Ecto neural progenitor cell (in vitro differentiated cells): ENCODE measurements around the gene IP6K1.
"Not testable (repeated sequence)": the region's sequence is repeated elsewhere in the genome, so short reads cannot be mapped to it uniquely, and the experiment has no call there.

Experiments used
- DNase-seq: peaks from one replicate; pipeline ENCODE4 v3.0.0-alpha.2; 2018; ENCODE audit warnings: low spot score

Gene IP6K1

GRCh38 chr3:49786357-49787181, at the start of gene IP6K1:
TSS of gene IP6K1 (minus strand) at chr3:49786542. CDS start at chr3:49748040, 38,502 bp downstream.
- DNase-seq: peak; percentile 100

DNA sequence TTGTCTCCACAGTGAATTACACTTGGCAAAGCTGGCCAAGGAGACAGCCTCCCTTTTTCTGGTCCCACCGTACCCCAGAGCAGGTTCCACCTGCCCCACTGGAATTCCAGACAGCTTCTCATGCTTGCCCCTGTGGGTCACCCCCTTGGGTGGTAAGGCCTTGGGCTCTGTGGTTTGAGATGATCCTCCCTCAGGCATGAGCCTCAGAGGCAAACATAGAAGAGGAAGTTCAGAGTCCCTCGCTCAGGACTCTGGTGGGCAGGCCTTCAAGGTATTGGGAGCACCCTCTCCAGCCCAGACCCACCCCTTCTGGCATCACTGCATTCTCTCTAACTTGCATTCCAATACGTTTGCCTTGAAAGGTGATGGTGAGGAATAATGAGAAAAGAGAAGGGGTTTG, 45.0 kb upstream of the IP6K1 start:
- no peak for DNase-seq

- no peak for DNase-seq
These were observed 39.7 kb upstream of the IP6K1 start for GRCh38 chr3:49826016-49826415.

DNA sequence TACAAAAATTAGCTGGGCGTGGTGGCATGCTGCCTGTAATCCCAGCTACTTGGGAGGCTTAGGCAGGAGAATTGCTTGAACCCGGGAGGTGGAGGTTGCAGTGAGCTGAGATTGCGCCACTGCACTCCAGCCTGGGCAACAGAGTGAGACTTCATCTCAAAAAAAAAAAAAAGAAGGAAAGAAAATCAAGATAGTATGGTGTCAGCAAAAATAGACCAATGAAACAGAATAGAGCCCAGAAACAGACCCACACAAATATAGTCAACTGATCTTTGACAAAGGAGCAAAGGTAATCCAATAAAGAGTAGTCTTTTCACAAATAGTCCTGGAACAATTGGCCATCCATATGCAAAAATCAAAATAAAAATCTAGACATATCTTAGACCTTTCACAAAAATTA, 36.8 kb upstream of the IP6K1 start:
- DNase-seq: not testable (repeated sequence)

DNA sequence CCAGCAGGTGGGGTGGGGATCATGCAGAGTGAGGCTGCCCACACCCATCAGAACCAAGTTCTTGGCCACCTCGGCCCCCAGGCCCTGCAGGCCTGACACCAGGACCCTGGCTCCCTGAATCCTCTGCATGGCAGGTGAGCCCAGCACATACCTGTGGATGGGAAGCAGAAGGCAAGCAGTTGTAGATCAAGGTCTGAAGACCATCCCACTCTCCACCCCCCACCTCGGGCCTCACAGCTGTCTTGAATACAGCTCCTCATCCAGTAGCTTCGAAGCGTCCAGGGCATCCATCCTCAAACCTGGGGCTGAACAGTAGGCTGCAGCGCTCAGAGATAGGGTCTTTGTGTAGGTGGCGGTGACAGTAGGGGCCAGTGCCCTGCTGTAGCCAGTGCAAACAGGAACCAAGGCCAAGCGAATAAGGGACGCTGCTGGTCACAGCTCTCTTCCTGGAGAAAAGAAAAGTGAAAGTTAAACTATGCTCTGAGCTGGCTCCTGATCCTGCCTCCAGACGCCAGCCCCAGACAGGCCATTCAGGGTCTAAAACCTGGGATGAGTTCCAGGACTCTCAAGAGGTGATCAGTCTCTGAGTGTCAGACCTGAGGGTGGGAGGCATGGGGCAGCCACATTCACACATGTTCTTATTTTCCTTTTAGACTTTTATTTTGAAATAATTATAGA, 27.3 kb upstream of the IP6K1 start, which contains the start of gene UBA7:
Gene UBA7, minus strand, starts transcription at position 457 of the 678 bp plus-strand sequence. Its CDS starts 166 bp downstream, at position 291.
- no peak for DNase-seq

- DNase-seq: no peak
These were observed 26.7 kb upstream of the IP6K1 start for GRCh38 chr3:49812916-49813496.

DNA sequence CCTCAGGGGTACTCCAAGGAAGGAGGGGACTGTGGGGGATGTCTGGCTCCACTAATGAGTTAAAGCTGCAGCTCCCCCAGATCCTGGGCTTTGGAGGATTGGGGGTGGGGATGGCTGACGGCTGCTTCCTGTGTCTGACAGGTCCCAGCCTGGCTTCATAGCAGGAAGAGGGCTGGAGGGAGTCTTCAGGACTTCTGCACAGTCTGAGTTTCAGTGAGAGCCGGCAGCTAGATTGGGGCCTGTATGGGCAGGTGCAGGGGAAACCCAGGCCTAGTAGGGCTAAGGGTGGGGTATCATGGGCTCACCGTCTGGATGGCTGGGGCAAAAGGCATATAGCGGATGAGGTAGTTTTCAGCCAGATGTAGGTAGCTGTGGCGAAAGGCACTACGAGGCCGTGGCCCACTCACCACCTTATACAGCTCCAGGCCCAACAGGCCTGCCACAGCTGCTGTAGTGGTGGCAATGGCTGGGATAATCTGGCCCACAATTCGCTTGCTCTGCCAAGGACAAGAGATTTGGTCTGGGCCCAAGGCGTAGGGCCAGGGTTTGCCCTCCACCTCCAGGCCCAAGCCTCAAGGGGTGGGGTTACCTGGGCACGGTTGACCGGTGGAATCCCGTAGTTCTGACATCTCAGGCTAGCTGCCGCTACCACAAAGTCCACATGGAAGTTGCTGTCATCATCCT, 21.2 kb upstream of the IP6K1 start:
- DNase-seq: no peak

- no peak for DNase-seq
These were observed 20.5 kb upstream of the IP6K1 start for GRCh38 chr3:49806850-49807249.

DNA sequence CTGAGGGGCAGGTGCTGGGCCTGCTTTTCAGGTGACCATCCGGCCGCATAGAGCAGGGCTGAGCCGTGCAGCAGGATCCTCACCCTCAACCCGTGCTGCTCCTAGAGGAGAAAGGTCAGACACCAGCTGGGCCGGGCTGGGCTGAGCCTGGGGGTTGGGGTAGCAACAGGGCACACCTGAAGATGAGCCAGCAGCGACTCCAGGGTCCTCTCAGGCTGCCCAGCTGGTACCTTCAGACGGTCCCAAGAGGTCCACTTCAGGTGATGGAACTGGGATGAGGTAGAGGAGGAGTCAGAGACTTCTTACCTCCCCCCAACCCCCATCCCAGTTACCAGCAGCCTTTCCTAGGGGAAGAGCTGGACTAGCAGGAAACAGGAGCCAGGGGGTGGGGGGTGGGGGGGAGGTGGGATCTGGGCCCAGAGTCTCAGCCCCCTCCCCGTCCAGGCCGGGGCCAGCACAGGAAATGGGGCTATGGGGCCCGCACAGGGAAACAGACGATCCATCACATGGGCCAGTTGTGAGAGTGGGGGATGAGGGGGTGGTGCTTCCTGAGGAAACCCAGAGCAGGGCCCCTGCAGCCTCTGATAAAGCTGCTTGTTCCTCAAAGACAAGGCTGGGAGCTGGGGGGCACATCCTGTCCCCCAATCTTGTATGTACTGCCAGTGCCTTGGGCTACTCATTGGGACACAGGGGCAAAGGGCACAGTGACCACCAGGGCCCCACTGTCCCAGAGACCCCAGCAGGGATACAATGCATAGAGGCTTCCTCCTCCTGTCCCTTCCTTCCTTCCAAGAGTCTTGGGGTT, 19.8 kb upstream of the IP6K1 start:
- no peak for DNase-seq

- DNase-seq: no peak
These were observed 19.0 kb upstream of the IP6K1 start for GRCh38 chr3:49805367-49805782.

- DNase-seq: peak; percentile 48
These were observed 18.0 kb upstream of the IP6K1 start for GRCh38 chr3:49804141-49805041.

GRCh38 chr3:49803465-49804140, 17.3 kb upstream of the IP6K1 start:
- DNase-seq: no peak

DNA sequence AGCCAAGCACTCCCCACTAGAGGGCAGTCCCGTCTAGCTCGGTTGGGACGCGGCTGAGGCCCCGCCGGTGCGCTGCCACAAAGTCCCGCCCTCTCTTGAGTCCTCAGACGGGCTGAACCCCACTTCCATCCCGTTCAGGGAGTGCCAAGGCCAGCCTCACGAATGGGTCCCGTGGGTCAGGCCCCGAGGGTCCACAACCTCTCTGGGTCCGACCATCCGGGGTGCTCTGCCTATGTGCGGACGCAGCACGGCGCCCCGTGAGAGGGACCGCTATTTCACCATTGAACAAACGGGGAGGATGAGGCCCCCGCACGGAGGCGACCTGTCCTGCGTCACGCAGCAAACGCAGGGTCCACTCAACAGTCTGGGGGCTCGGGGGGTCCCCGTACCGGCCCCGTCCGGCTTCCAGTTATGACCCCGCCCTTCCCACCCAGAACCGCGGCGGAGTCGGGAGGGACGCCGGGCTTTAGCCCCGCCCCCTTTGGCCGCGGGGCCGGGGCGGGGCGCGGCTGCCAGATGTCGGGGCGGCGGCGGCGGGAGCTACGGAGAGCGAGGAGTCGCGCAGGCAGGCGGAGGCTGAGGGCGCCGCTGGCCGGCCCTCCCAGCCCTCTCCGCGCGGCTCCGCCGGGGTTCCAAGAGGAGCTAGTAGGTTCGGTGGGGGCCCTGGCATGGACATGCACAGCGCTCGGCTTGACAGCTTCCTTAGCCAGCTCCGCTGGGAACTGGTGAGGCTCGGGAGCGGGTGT, 16.6 kb upstream of the IP6K1 start, which contains the start of gene INKA1:
Gene INKA1, plus strand, starts transcription at position 543 of the 746 bp plus-strand sequence. Its CDS starts 132 bp downstream, at position 675.
- DNase-seq: peak; percentile 92

GRCh38 chr3:49801160-49801559, 14.8 kb upstream of the IP6K1 start:
- DNase-seq: no peak

- no peak for DNase-seq
These were observed 13.4 kb upstream of the IP6K1 start, which contains the start of gene CDHR4 for GRCh38 chr3:49799761-49800160. TSS of gene CDHR4 (minus strand) at chr3:49799873. CDS start at chr3:49799812, 61 bp downstream.

- DNase-seq: no peak
These were observed 12.8 kb upstream of the IP6K1 start for GRCh38 chr3:49799105-49799504.

GRCh38 chr3:49794926-49795905, 8.9 kb upstream of the IP6K1 start:
- peak; percentile 58 for DNase-seq

DNA sequence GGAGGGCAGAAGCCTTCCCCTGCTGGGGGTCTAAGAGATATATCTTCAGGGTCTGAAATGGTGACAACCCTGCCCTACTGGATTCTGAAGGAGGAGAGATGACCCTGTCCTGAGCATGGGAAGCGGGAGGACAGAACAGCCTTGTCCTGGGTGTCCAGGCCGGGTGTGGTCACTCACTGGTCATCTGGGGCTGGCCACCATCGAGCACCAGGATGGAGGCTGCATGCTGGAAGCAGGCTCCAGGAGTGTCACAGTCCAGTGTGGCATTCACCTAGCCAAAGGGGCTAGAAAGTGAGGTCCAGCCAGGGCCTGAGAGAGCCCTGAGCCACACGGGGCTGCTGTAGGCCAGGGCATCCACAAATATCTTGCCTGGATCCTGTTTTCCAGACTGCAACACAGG, 8.1 kb upstream of the IP6K1 start:
- DNase-seq: no peak
